Mesendoderm (in vitro differentiated cells): Measurements from ENCODE around the gene MVB12B.

ENCODE experiments used
- DNase-seq: peaks from one replicate; pipeline ENCODE4 v3.0.0; 2013
- H2AK5ac ChIP-seq: 2 replicates; pipeline ENCODE4 v1.6.1; 2013; ENCODE audit warnings: low read length, inconsistent platforms
- H2BK120ac ChIP-seq: 2 replicates; pipeline ENCODE4 v1.6.1; 2013; ENCODE audit warnings: low read depth, mild to moderate bottlenecking, low read length, moderate library complexity, mixed read lengths
- H2BK15ac ChIP-seq: replicated peaks from 2 replicates; pipeline ENCODE4 v1.6.1; 2013; ENCODE audit warnings: low read depth, mild to moderate bottlenecking, moderate library complexity
- H2BK5ac ChIP-seq: 2 replicates; pipeline ENCODE4 v1.6.1; 2013; ENCODE audit warnings: low read length, inconsistent platforms
- H3K18ac ChIP-seq: 2 replicates; pipeline ENCODE4 v1.6.1; 2013; ENCODE audit warnings: mild to moderate bottlenecking, low read length, mixed read lengths
- H3K23ac ChIP-seq: one replicate; pipeline ENCODE4 v1.6.1; 2013; ENCODE audit warnings: low read length
- H3K27ac ChIP-seq: 2 replicates; pipeline ENCODE4 v1.5.1; 2013; ENCODE audit warnings: low read depth, mild to moderate bottlenecking, inconsistent platforms, low read length, moderate library complexity
- H3K27me3 ChIP-seq: 2 replicates; pipeline ENCODE4 v1.6.1; 2013; ENCODE audit warnings: low read length, control low read depth, mild to moderate bottlenecking, inconsistent platforms; ENCODE audit not compliant: insufficient read depth, poor library complexity
- H3K36me3 ChIP-seq: 2 replicates; pipeline ENCODE4 v1.6.1; 2013; ENCODE audit warnings: low read length, inconsistent platforms; ENCODE audit not compliant: control insufficient read depth, insufficient read depth
- H3K4ac ChIP-seq: one replicate; pipeline ENCODE4 v1.6.1; 2013; ENCODE audit warnings: low read depth, mild to moderate bottlenecking, low read length, moderate library complexity
- H3K4me1 ChIP-seq: 2 replicates; pipeline ENCODE4 v1.6.1; 2013; ENCODE audit warnings: low read depth, low read length, inconsistent platforms; ENCODE audit not compliant: control insufficient read depth
- H3K4me2 ChIP-seq: 2 replicates; pipeline ENCODE4 v1.6.1; 2013; ENCODE audit warnings: low read length
- H3K4me3 ChIP-seq: 2 replicates; pipeline ENCODE4 v1.5.1; 2013; ENCODE audit warnings: mild to moderate bottlenecking, low read length
- H3K56ac ChIP-seq: one replicate; pipeline ENCODE4 v1.6.1; 2013; ENCODE audit warnings: low read length
- H3K79me1 ChIP-seq: 2 replicates; pipeline ENCODE4 v1.6.1; 2013; ENCODE audit warnings: low read length, inconsistent platforms
- H3K79me2 ChIP-seq: 2 replicates; pipeline ENCODE4 v1.6.1; 2013; ENCODE audit warnings: mild to moderate bottlenecking, low read length; ENCODE audit not compliant: control insufficient read depth, insufficient read depth
- H3K9ac ChIP-seq: 2 replicates; pipeline ENCODE4 v1.6.1; 2013; ENCODE audit warnings: low read length, inconsistent platforms
- H4K5ac ChIP-seq: one replicate; pipeline ENCODE4 v1.6.1; 2013; ENCODE audit warnings: low read length
- H4K8ac ChIP-seq: one replicate; pipeline ENCODE4 v1.6.1; 2013; ENCODE audit warnings: low read depth, mild to moderate bottlenecking, control low read depth, low read length, moderate library complexity
- WGBS: extraction: QIAGEN DNeasy Blood & Tissue Kit; methylation state at CpG from one replicate; pipeline ENCODE4 v1.1.7; 2013; ENCODE audit warnings: low lambda C conversion rate, missing lambda C conversion rate; ENCODE audit not compliant: insufficient coverage; ENCODE audit errors: extremely low coverage; 5-methylcytosine and 5-hydroxymethylcytosine counted together

Gene MVB12B

GRCh38 chr9:126335837-126336735 lies 9.5 kb downstream of the MVB12B start:
- Histone ChIP-seq H3K27me3 (no peaks in the 10 kb centered on the region), H3K4ac (no peak overlapping the region), H3K18ac (no peak overlapping the region), H3K79me1 (no peaks in the 10 kb centered on the region), H3K23ac (no peak overlapping the region), H3K27ac (no peak overlapping the region), H3K9ac (no peak overlapping the region), H3K79me2 (no peaks in the 10 kb centered on the region), H2BK5ac (no peak overlapping the region), H4K5ac (no peak overlapping the region), H3K4me3 (no peak overlapping the region), H2AK5ac (no peak overlapping the region), H2BK120ac (no peak overlapping the region), H3K36me3 (no peaks in the 10 kb centered on the region), H3K4me2 (no peak overlapping the region), H3K56ac (no peak overlapping the region), H2BK15ac (no peak overlapping the region), H3K4me1 (no peaks in the 10 kb centered on the region), H4K8ac (no peak overlapping the region)
- no CpG with 5 or more reads among the region's 19 CpGs for WGBS
- no peak for DNase-seq

GRCh38 chr9:126336736-126337325 lies 10.2 kb downstream of the MVB12B start:
- no peak for DNase-seq
- Histone ChIP-seq H3K4ac (no peak overlapping the region), H3K23ac (no peak overlapping the region), H3K4me1 (no peaks in the 10 kb centered on the region), H2AK5ac (no peak overlapping the region), H3K27ac (no peak overlapping the region), H3K4me2 (no peak overlapping the region), H3K36me3 (no peaks in the 10 kb centered on the region), H3K27me3 (no peaks in the 10 kb centered on the region), H4K5ac (no peak overlapping the region), H2BK120ac (no peak overlapping the region), H3K56ac (no peak overlapping the region), H3K79me1 (no peaks in the 10 kb centered on the region), H2BK15ac (no peak overlapping the region), H3K4me3 (no peak overlapping the region), H3K79me2 (no peaks in the 10 kb centered on the region), H3K18ac (no peak overlapping the region), H4K8ac (no peak overlapping the region), H2BK5ac (no peak overlapping the region), H3K9ac (no peak overlapping the region)
- no CpG with 5 or more reads among the region's 10 CpGs for WGBS

GRCh38 chr9:126337729-126338372 lies 11.2 kb downstream of the MVB12B start:
- Histone ChIP-seq H3K4me3 (no peak overlapping the region), H2BK120ac (no peak overlapping the region), H3K4ac (no peak overlapping the region), H3K18ac (no peak overlapping the region), H3K23ac (no peak overlapping the region), H4K8ac (no peak overlapping the region), H4K5ac (no peak overlapping the region), H3K36me3 (no peaks in the 10 kb centered on the region), H2BK5ac (no peak overlapping the region), H2BK15ac (no peak overlapping the region), H3K9ac (no peak overlapping the region), H3K56ac (no peak overlapping the region), H3K4me2 (no peak overlapping the region), H2AK5ac (no peak overlapping the region), H3K79me2 (no peaks in the 10 kb centered on the region), H3K79me1 (no peaks in the 10 kb centered on the region), H3K27ac (no peak overlapping the region), H3K4me1 (no peaks in the 10 kb centered on the region), H3K27me3 (no peaks in the 10 kb centered on the region)
- no CpG with 5 or more reads among the region's 32 CpGs for WGBS
- DNase-seq = no peak

GRCh38 chr9:126338945-126339344 lies 12.3 kb downstream of the MVB12B start:
- H4K8ac ChIP-seq = no peak overlapping the region
- no peak overlapping the region for H2BK120ac ChIP-seq
- no peak overlapping the region for H3K23ac ChIP-seq
- no peak overlapping the region for H3K9ac ChIP-seq
- no peaks in the 10 kb centered on the region for H3K79me1 ChIP-seq
- no peak overlapping the region for H4K5ac ChIP-seq
- WGBS = no CpG with 5 or more reads among the region's 3 CpGs
- no peak overlapping the region for H3K56ac ChIP-seq
- H3K4ac ChIP-seq = no peak overlapping the region
- no peaks in the 10 kb centered on the region for H3K36me3 ChIP-seq
- no peaks in the 10 kb centered on the region for H3K79me2 ChIP-seq
- H3K4me2 ChIP-seq = no peak overlapping the region
- H3K18ac ChIP-seq = no peak overlapping the region
- H3K27me3 ChIP-seq = no peaks in the 10 kb centered on the region
- no peaks in the 10 kb centered on the region for H3K4me1 ChIP-seq
- DNase-seq = no peak
- H3K27ac ChIP-seq = no peak overlapping the region
- H2AK5ac ChIP-seq = no peak overlapping the region
- no peak overlapping the region for H2BK15ac ChIP-seq
- no peak overlapping the region for H3K4me3 ChIP-seq
- no peak overlapping the region for H2BK5ac ChIP-seq

- Histone ChIP-seq H3K4me1 (no peaks in the 10 kb centered on the region), H3K27ac (no peak overlapping the region)
Measured at GRCh38 chr9:126341426-126341825, 14.8 kb downstream of the MVB12B start.

More at GRCh38 chr9:126341426-126341825, 14.8 kb downstream of the MVB12B start:
- no CpG with 5 or more reads among the region's 4 CpGs for WGBS
- H3K23ac ChIP-seq = no peak overlapping the region
- H2BK5ac ChIP-seq = no peak overlapping the region
- H3K36me3 ChIP-seq = no peaks in the 10 kb centered on the region
- H3K4me2 ChIP-seq = no peak overlapping the region
- DNase-seq = peak; percentile 12
- H3K18ac ChIP-seq = no peak overlapping the region
- H3K79me2 ChIP-seq = no peaks in the 10 kb centered on the region
- no peaks in the 10 kb centered on the region for H3K79me1 ChIP-seq
- no peak overlapping the region for H2AK5ac ChIP-seq
- H3K56ac ChIP-seq = no peak overlapping the region
- no peak overlapping the region for H4K8ac ChIP-seq
- H2BK15ac ChIP-seq = no peak overlapping the region
- H3K9ac ChIP-seq = no peak overlapping the region
- no peaks in the 10 kb centered on the region for H3K27me3 ChIP-seq
- H2BK120ac ChIP-seq = no peak overlapping the region
- H4K5ac ChIP-seq = no peak overlapping the region
- H3K4ac ChIP-seq = no peak overlapping the region
- H3K4me3 ChIP-seq = no peak overlapping the region
